ENCODE data around the gene ATRNL1.
"Not testable (repeated sequence)": the region's sequence is repeated elsewhere in the genome, so short reads cannot be mapped to it uniquely, and the experiment has no call there.

The ATRNL1 gene

DNA sequence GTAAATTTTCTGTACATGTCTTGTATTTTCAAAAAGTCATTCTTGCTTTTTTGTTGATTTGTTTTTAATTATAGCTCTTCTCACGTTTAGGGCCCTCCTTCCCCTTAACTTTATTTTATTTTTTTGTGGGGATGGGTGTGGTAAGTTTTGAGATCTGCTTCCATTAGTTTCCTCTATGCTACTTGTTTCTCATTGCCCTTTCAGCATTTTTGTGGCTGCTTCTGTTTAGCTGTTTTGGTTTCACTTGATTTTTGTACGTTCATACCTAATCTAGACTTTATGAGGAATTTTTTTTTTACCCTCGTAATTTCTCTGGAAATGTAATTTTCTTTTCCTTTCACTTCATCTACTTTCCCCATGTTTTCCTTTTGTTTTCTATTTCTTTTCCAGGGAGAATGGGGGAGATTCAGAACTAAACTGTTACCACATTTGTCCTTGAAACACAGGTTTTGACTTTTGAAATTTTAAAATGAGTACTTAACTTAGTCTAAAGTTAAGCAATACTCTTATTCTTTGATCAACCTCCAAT, 80.8 kb downstream of the ATRNL1 start:
- no peaks in the 10 kb centered on the region for H3K27me3 ChIP-seq (replicated peaks)
- no peak overlapping the region for H3K27ac ChIP-seq
- in situ Hi-C loops (cut with HindIII; ENCODE audit: low pct_ligation_motif_present, low sequenced_read_pairs), result no loop called here
- H3K4me3 ChIP-seq (ENCODE audit: low read depth, low read length), result no peak overlapping the region
- no peaks in the 10 kb centered on the region for H3K36me3 ChIP-seq (replicated peaks)
- no peak for DNase-seq
- TF ChIP-seq, protein P1, sequence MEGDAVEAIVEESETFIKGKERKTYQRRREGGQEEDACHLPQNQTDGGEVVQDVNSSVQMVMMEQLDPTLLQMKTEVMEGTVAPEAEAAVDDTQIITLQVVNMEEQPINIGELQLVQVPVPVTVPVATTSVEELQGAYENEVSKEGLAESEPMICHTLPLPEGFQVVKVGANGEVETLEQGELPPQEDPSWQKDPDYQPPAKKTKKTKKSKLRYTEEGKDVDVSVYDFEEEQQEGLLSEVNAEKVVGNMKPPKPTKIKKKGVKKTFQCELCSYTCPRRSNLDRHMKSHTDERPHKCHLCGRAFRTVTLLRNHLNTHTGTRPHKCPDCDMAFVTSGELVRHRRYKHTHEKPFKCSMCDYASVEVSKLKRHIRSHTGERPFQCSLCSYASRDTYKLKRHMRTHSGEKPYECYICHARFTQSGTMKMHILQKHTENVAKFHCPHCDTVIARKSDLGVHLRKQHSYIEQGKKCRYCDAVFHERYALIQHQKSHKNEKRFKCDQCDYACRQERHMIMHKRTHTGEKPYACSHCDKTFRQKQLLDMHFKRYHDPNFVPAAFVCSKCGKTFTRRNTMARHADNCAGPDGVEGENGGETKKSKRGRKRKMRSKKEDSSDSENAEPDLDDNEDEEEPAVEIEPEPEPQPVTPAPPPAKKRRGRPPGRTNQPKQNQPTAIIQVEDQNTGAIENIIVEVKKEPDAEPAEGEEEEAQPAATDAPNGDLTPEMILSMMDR (IDR thresholded peaks at IDR 0.05; ENCODE audit: low read depth, low read length, missing control alignments), result no peak

DNA sequence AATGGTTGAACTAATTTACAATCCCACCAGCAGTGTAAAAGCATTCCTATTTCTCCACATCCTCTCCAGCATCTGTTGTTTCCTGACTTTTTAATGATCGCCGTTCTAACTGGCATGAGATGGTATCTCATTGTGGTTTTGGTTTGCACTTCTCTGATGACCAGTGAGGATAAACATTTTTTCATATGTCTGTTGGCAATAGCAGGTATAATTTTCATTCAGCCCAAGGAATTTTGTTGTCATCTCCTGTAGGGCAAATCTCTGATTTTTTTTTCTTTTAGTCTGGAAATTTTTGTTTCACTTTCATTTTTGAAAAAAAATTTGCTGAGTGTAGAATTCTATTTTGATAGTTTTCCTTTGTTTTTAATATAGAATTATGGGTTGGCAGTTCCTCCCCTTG, 114.1 kb downstream of the ATRNL1 start:
- peak overlapping the region; percentile 31 for H3K4me3 ChIP-seq (ENCODE audit: low read depth, low read length)
- H3K27ac ChIP-seq; H3K36me3 ChIP-seq (replicated peaks); H3K27me3 ChIP-seq (replicated peaks); DNase-seq; in situ Hi-C loops (cut with HindIII; ENCODE audit: low pct_ligation_motif_present, low sequenced_read_pairs): not testable (repeated sequence)

DNA sequence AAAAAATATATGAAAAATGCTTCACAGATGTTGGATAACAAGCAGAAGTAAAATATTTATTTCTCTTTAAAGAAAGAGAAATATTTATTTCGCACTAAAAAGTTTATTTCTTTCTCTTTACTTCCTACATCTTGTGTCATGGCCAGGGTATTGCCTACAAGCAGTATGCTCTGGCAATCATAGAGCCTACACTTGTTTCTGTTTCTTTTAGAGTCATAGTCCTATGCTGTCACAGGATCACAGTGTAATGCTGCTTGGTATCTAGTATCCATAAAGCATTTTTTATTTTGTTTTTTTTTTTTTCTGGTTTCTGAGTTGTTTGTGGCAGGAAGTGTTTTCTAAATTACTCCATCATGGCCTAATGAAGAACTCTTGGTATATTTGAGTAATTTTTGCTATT, 116.0 kb downstream of the ATRNL1 start:
- TF ChIP-seq, protein P1 (IDR thresholded peaks at IDR 0.05; ENCODE audit: low read depth, low read length, missing control alignments), result no peak
- H3K27me3 ChIP-seq (replicated peaks), result no peaks in the 10 kb centered on the region
- no peak overlapping the region for H3K27ac ChIP-seq
- H3K4me3 ChIP-seq (ENCODE audit: low read depth, low read length), result no peak overlapping the region
- in situ Hi-C loops (cut with HindIII; ENCODE audit: low pct_ligation_motif_present, low sequenced_read_pairs), result no loop called here
- no peak for DNase-seq
- H3K36me3 ChIP-seq (replicated peaks), result no peaks in the 10 kb centered on the region

DNA sequence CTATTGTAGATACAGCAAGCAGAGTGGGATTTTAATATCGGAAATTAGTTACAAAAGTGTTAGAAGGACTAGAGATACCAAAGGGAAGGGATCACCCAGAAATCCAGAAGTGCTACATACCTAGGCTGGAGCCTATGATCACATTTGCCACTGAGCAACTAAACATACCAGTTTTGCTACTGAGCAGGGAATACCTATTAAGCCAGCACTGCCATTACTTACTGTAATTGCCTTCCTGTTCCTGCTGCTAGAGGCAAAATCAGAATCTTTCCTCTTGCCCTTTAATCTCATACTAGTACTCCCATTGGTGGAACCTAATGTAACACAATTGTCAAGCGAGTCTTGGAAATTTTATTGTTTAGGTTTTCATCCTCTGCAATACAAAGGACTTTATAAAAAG, 121.7 kb downstream of the ATRNL1 start:
- TF ChIP-seq, protein P1 (IDR thresholded peaks at IDR 0.05; ENCODE audit: low read depth, low read length, missing control alignments), result no peak
- in situ Hi-C loops (cut with HindIII; ENCODE audit: low pct_ligation_motif_present, low sequenced_read_pairs), result no loop called here
- H3K4me3 ChIP-seq (ENCODE audit: low read depth, low read length), result no peak overlapping the region
- no peak for DNase-seq
- no peaks in the 10 kb centered on the region for H3K36me3 ChIP-seq (replicated peaks)
- no peak overlapping the region for H3K27ac ChIP-seq
- H3K27me3 ChIP-seq (replicated peaks), result no peaks in the 10 kb centered on the region

DNA sequence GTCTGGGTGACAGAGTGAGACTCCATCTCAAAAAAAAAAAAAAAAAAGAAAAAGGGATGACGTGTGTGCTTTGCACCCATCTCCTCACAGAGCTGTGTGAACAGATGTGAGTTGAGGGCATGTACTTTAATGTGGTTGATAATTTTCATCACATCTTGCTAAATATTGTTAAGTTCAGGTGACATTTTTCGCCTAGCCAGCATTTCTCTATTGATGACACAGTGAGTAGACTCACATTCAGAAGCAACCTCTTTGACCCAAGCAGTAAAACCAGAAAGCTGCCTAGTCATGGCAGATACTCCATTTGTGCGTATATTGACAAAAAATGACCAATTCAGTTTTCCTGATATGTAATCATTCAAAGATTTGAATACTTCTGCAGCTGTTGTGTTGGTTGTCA, 126.0 kb downstream of the ATRNL1 start:
- H3K4me3 ChIP-seq (ENCODE audit: low read depth, low read length), result no peak overlapping the region
- H3K27me3 ChIP-seq (replicated peaks), result no peaks in the 10 kb centered on the region
- TF ChIP-seq, protein P1 (IDR thresholded peaks at IDR 0.05; ENCODE audit: low read depth, low read length, missing control alignments), result no peak
- no peaks in the 10 kb centered on the region for H3K36me3 ChIP-seq (replicated peaks)
- H3K27ac ChIP-seq, result no peak overlapping the region
- in situ Hi-C loops (cut with HindIII; ENCODE audit: low pct_ligation_motif_present, low sequenced_read_pairs), result no loop called here
- no peak for DNase-seq

DNA sequence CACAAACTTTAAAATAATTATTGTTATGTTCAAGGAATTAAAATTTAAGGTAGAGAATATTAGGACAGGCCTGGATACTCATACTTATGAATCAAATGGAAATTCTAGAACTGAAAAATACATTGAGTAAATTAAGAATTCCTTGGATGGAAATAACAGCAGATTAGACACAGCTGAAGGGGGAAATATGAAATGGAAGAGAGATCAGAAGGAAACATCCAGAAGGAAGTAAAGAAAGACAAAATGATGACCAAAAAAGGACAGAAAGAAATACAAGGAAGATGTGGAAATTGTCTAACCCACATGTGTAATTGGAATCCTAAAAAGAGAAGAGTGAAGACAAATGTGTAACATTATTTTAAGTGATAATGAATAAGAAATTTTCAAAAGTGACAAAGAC, 128.9 kb downstream of the ATRNL1 start:
- Histone ChIP-seq H3K36me3 (replicated peaks) (no peaks in the 10 kb centered on the region), H3K27ac (no peak overlapping the region), H3K27me3 (replicated peaks) (no peaks in the 10 kb centered on the region), H3K4me3 (ENCODE audit: low read depth, low read length) (no peak overlapping the region)
- no peak for DNase-seq
- in situ Hi-C loops (cut with HindIII; ENCODE audit: low pct_ligation_motif_present, low sequenced_read_pairs), result no loop called here
- TF ChIP-seq, protein P1 (IDR thresholded peaks at IDR 0.05; ENCODE audit: low read depth, low read length, missing control alignments), result no peak
